NCI-H187 (cell line): ENCODE results near the gene LCN10.

Source experiments
- DNase-seq, 2 experiments: peaks; one replicate each; lab custom pipeline; 2025; lab: John Stamatoyannopoulos, UW

LCN10 gene

DNA sequence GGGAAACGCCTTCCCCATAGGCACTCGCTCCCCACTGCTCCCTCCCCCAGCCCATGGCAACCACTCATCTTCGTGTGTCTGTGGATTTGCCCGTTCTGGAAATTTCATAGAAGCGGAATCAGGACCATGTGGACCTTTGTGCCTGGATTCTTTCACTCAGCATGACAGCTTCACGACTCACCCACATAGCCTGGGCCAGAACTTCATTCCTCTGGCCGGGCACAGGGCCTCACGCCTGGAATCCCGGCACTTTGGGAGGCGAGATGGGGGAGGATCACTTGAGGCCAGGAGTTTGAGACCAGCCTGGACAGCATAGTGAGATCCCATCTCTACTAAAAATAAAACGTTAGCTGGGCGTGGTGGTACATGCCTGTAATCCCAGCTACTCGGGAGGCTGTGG, 42.4 kb downstream of the LCN10 start:
- no peak for DNase-seq

DNA sequence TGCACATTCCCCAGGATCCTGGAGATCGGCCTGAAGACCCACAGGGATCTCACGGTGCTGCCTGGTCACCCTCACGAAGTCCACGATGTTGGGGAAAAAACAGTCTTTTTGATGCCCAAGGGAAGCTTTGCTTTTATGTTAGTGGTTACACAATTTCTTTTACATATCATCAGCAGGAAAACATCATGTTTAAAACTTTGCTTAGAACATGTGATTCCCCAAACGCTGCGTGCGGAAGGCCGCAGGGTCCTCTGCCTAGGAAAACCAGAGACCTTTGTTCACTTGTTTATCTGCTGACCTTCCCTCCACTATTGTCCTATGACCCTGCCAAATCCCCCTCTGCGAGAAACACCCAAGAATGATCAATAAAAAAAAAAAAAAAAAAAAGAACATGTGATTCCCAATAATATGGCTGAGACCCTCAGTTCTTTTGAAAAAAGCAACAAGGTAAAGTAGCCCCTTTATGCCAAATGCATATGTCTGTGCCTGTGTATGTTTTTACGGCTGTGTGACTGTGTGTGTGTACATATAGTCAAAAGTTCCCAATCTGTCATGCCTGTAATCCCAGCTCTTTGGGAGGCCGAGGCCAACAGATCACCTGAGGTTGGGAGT, 44.0 kb downstream of the LCN10 start:
- DNase-seq: no peak

DNA sequence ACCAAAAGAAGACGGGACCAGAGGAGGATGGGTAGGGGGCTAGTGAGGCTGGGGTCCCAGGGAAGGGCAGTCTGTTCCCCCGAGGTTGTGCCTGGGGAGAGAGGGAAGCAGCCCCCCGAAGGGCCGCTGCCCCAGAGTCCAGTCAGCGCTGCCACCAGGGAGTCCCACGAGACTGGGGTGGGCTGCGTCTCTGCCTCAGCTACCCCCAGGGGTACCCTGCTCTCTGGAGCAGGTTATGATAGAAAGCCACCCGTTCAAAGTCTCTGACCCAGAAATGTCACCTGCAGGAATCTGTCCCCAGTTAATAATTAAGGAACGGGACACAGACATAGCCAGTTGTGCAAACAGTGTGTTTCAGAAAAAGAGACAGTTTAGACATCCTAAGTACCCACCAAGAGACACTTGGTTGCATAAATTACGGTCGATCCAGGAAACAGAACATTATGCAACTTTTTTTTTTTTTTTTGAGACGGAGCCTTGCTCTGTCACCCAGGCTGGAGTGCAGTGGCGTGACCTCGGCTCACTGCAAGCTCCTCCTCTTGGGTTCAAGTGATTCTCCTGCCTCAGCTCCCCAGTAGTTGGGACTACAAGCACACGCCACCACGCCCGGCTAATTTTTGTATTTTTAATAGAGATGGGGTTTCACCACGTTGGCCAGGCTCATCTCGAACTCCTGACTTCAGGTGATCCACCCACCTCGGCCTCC, 44.8 kb downstream of the LCN10 start:
- DNase-seq: no peak

GRCh38 chr9:136697146-136697820, 45.5 kb downstream of the LCN10 start:
- DNase-seq: no peak

- no peak for DNase-seq
Observed at GRCh38 chr9:136696502-136696901, 46.2 kb downstream of the LCN10 start.

DNA sequence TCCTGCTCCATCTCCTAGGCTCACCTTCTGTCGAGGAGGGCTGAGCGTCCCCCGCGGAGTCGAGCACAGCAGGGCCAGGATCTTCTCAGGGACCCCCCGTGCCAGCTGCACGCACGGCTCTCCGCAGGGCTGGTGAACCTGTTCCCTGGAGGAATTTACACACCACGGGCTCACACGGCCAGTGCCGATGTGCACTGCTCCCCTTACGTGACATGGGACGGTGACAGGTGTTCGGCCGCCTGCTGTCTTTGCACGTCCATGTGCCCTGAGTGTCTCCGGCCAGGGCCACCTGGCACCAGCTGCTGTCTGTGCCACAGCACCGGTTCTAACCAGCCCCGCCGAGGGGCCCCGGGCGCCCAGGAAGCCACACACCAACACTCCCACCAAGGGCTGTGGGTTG, 46.8 kb downstream of the LCN10 start:
- no peak for DNase-seq

DNA sequence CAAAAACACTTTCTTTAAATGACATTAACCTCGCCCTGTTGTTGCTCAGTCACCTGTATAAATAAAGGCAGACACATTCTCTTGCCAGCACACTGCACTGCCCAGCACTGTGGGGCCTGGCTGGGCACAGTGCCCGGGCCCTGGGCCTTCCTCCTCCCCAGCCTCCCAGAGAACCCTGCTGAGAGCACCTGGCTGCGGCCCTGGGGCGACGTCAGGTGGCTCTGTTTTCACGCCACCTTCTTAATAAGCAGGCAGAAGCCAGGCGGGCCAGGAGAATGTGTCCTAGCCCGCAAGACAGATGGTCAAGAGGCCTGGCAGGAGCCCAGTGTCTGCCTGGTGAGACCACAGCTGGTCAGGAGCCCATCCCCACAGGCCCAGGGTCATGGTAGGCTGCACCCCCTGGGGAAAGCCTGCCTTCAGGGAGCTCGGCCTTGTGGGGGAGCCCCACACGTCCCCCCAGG, 47.3 kb downstream of the LCN10 start:
- DNase-seq: no peak

DNA sequence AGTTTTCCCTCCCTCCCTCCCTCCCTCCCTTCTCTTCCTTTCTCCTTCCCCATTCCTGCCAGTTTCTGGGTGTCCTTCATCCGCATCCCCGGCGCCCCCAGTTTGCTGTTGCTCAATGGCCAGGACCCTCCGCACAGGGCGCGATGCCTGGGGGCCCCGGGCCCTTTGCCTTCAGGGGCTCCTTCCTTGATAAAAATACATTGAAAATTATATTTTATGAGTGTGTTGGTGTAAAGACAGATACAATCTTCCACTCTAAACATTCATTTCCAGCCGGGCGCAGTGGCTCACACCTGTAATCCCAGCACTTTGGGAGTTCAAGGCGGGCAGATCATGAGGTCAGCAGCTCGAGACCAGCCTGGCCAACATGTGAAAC, 47.9 kb downstream of the LCN10 start:
- no peak for DNase-seq

DNA sequence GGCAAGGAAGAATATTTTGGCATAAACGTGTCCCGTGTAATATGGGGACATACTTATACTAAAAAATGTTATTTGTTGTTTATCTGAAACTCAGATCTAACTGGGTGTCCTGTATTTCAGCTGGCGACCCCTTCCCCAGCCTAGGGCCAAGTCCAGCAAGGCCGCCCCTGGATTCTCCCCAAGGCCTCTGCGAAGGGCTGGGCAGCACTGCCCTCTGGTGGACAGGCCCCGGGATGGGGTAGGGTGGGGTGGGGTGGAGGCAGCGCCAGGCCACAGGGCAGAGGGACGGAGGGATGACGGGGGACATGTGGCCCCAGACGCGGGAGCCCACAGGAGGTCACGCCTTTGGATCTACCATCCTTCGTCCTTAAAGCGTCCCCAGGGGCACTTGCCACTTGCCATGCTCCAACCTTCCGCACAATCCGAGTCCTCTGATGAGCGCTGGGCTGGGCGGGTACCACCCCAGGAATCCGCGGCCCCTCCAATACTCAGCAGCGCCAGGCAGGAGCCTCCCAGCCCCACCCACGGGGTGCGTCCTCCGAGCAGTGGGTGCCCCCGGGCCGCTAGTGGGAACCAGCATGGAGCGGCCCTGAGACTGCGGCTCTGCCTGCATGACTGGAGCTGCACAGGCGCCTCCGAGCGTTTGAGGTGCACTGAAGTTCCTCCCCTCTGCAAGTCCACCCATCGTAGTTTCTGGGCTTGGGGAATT, 48.4 kb downstream of the LCN10 start:
- DNase-seq: no peak

DNA sequence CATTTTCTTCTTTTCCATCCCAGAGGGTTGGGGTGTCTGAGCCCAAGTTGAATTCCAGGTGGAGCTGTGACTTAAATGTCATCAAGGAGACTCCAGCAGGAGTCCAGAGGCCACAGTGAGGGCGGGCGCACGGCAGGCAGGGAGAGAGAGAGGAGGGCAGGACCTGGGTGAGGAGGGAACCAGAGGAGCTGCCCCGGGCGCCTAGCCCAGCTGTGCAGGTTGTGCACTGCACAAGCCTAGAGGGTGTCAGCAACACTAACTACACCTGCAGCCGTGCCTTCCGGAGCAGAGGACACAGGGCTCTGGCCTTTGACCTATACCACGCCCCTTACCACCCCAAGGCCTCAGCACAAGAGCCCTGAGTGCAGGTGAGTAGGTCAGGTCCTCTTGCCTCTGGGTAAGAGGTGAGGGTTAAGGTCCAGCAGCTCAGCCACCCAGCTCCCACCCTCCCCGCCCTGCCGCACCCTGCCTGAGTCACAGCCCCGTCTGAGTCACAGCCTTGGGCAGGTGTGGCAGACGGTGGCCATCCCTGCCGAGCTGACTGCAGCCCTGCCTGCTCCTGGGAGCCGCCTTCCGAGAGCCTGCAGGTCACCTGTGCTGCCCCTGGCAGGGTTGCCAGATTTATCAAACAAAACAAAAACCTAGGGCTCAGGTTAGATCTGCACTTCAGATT, 49.1 kb downstream of the LCN10 start:
- DNase-seq: no peak

DNA sequence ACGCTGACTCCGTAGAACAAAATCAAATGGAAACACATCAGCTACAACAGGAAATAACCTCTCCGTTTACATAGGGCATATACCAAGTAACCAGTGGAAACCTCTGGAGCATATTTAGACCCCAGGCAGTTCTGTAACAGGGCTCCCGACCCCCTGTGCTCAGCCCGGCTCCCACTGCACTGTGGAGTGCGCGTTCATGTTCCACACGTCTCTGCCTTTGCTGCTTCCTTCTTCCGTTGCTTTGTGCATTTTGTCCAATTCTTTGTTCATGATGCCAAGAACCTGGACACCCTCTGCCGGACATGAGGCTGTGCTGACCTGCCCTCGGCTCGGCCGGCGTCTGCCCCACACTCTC, 49.6 kb downstream of the LCN10 start:
- DNase-seq: no peak

- DNase-seq: no peak
Observed at GRCh38 chr9:136692185-136693134, 50.3 kb downstream of the LCN10 start.

DNA sequence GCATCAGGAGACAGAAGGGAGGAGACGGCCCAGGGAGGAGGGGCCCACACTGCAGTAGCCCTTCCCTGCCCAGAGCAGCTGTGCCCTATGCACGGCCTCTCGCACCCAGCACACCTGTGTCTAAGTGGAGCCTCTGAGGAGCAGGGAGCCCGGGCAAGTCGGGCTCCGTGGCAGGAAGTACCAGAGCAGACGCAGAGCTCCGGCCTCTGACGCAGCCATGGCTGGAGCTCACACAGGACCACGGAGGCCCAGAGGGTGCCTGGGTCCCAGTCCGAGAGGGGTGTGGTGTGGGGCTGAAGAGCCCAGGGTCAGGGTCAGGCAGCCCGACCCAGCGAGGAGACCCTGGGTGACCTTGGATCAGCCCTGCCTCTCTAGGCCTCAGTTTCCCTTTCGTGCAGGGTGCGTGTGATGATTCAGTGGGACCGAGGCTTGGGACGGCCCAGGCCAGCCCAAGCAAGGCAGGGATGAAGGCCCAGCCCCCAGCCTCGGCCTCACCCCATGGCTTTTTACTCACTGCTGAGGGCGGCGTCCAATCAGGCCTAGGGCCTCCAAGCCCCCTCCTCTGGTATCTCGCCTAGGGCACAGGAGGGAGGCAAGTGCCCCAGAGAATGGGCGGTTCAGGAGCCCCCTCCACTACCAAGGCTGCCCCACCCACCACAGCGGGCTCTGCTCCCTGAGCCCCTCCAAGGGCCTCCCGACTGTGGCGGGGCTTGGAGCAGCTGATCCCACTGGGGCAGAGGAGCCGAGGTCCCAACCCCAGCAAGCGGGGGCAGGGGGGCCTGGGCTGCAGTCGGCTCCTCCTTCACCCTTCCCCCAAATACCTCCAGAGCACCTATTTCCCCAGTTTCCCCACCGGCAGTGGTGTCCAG, 51.2 kb downstream of the LCN10 start:
- DNase-seq: no peak

- no peak for DNase-seq
Observed at GRCh38 chr9:136690806-136691261, 51.9 kb downstream of the LCN10 start.

DNA sequence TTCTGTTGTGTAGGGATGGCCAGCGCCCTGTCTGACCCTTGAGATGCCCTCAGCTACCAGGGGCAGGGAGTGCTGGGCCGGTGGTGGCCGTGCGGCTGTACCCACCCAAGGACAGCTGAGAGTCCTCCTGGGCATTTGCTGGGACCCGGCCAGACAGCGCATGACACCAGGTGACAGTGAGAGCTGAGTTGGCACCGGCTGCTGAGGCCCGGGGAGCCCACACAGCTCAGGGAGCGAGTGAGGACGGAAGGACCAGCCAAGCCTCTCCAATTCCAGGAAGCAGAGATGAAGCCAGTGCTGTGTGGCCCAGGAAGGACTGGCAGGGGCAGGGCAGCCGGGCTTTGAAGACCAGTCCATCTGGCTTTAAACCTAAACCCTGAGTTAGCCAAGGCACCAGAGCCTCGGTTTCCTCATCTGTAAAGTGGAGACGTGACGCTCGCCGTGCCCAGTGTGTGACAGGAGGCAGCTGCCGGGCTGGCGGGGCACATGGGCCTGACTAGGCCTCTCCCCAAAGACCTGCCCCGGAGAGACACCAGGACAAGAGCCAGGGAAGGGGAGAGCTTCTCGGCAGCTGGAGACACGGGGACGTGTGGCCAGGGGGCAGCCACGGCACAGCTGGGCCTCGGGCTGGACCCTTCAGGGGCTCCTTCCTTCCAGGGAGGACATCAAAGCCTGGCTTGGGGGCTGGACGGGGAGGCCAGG, 52.5 kb downstream of the LCN10 start:
- no peak for DNase-seq

DNA sequence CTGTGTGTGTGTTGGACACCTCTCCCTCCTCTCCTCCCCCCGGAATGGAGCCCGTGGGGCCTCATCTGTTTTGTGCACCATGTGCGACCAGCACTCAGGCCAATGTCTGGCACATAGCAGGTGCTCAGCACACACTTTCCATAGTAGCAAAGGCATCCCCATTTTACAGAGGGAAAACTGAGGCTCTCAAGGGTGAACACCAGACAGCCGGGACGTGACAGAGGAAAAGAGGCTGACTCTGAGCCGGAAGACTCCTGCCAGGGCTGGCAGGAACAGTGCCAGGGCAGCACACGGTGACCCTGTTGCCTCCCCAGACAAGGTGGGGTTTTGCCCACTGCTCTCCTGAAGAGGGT, 53.7 kb downstream of the LCN10 start:
- DNase-seq: no peak

- DNase-seq: no peak
Observed at GRCh38 chr9:136688274-136689107, 54.2 kb downstream of the LCN10 start.
